HCT116 (cell line): ENCODE data around the gene GAK. TPM values are rescaled to one million over a fixed set of nuclear protein-coding genes. Genes with fewer than 3 reads are reported as not detected.

Experiments used
- ATAC-seq: fragments of 200-7000 bp; cut with Tn5 transposase; 2 replicates; pipeline ENCODE4 v1.9.1; 2020; ENCODE audit warnings: mild to moderate bottlenecking, moderate library complexity
- BruUV-seq: library from RNA; stranded (reverse); fragments of 400-500 nt; replicated peaks from 2 replicates; lab custom pipeline; 2021; lab: Mats Ljungman, UMichigan
- CTCF ChIA-PET: fragments of 300-600 bp; sonication (Branson Sonifier 250); formaldehyde crosslinking; loops from one replicate; lab custom pipeline; 2021; ENCODE audit warnings: antibody characterized with exemption; lab: Charles Lee
- POLR2A ChIA-PET: fragments of 300-600, 350-600 bp; sonication (Branson Sonifier 250); formaldehyde crosslinking; loops from one replicate; lab custom pipeline; 2021; ENCODE audit warnings: antibody characterized with exemption; lab: Charles Lee
- RAD21 ChIA-PET, 2 experiments: fragments of 300-600 bp; sonication (Branson Sonifier 250); formaldehyde crosslinking; loops; one replicate each; lab custom pipeline; 2023; ENCODE audit warnings: low total read pairs in 2 of 2; ENCODE audit not compliant: uncharacterized antibody in 2 of 2, unreplicated experiment in 2 of 2, low non-redundant PET in 1 of 2; lab: Charles Lee
- DNase-seq: peaks from one replicate; pipeline ENCODE4 v3.0.0-alpha.2; 2010; ENCODE audit warnings: low read depth, low spot score
- H2AFZ ChIP-seq: fragments of 200-600 bp; shearing (Covaris generic), sonication (generic); 2 replicates; pipeline ENCODE4 v1.6.1; 2017; ENCODE audit warnings: low read depth, mixed run types, mixed read lengths, antibody characterized with exemption, low read length; ENCODE audit not compliant: poor library complexity, severe bottlenecking
- H3K27ac ChIP-seq: 2 replicates; pipeline ENCODE4 v1.5.1; 2012; ENCODE audit warnings: low read depth, low read length
- H3K27me3 ChIP-seq: fragments of 200-600 bp; sonication (generic); 2 replicates; pipeline ENCODE4 v1.6.1; 2016; ENCODE audit warnings: mixed run types, low read length, mixed read lengths; ENCODE audit not compliant: insufficient read depth
- H3K36me3 ChIP-seq, 2 experiments: fragments of 200-500 bp in 1 of 2; fragments of 200-600 bp in 1 of 2; sonication (Bioruptor generic) in 1 of 2; sonication (generic) in 1 of 2; 2 replicates each; pipeline versions ENCODE4 v1.5.1 to v1.6.1; 2014 to 2016; ENCODE audit warnings: low read length in 2 of 2, inconsistent platforms in 1 of 2, mixed read lengths in 1 of 2, mixed run types in 1 of 2; ENCODE audit not compliant: insufficient read depth in 2 of 2, control insufficient read depth in 1 of 2
- H3K4me1 ChIP-seq, 2 experiments: fragments of 200-600 bp in 1 of 2; sonication (generic) in 1 of 2; 2 replicates each; pipeline versions ENCODE4 v1.5.1 to v1.6.1; 2012 to 2017; ENCODE audit warnings: low read length in 2 of 2, inconsistent platforms in 1 of 2, mild to moderate bottlenecking in 1 of 2, mixed read lengths in 1 of 2, mixed run types in 1 of 2, moderate library complexity in 1 of 2; ENCODE audit not compliant: insufficient read depth in 2 of 2, control insufficient read depth in 1 of 2
- H3K4me2 ChIP-seq: fragments of 200-600 bp; sonication (generic); 2 replicates; pipeline ENCODE4 v1.6.1; 2017; ENCODE audit warnings: mixed run types, low read length, mixed read lengths
- H3K4me3 ChIP-seq, 2 experiments: fragments of 200-600 bp in 1 of 2; sonication (generic) in 1 of 2; replicated peaks in 1 of 2; 2 replicates each; pipeline ENCODE4 v1.5.1; 2011 to 2016; ENCODE audit warnings: low read length in 2 of 2, control low read depth in 1 of 2, low read depth in 1 of 2, mild to moderate bottlenecking in 1 of 2, mixed read lengths in 1 of 2, mixed run types in 1 of 2
- H3K79me2 ChIP-seq: fragments of 200-600 bp; sonication (generic); 2 replicates; pipeline ENCODE4 v1.6.1; 2017; ENCODE audit warnings: mild to moderate bottlenecking, mixed run types, low read length, moderate library complexity, mixed read lengths; ENCODE audit not compliant: insufficient read depth
- H3K9ac ChIP-seq: fragments of 200-600 bp; sonication (generic); 2 replicates; pipeline ENCODE4 v1.6.1; 2016; ENCODE audit warnings: low read length, mixed read lengths
- H3K9me2 ChIP-seq: fragments of 200-600 bp; sonication (generic), shearing (Covaris generic); 2 replicates; pipeline ENCODE4 v1.6.1; 2017; ENCODE audit warnings: mixed run types, mild to moderate bottlenecking, moderate library complexity; ENCODE audit not compliant: insufficient read depth
- H3K9me3 ChIP-seq, 2 experiments: fragments of 200-500 bp in 1 of 2; fragments of 200-600 bp in 1 of 2; sonication (Bioruptor generic) in 1 of 2; sonication (generic) in 1 of 2; 2 replicates each; pipeline ENCODE4 v1.6.1; 2014 to 2017; ENCODE audit warnings: low read length in 2 of 2, mixed read lengths in 2 of 2, inconsistent platforms in 1 of 2, low read depth in 1 of 2, mild to moderate bottlenecking in 1 of 2, mixed run types in 1 of 2, moderate library complexity in 1 of 2; ENCODE audit not compliant: control insufficient read depth in 1 of 2, insufficient read depth in 1 of 2
- H4K20me1 ChIP-seq: fragments of 200-600 bp; sonication (generic), shearing (Covaris generic); 2 replicates; pipeline ENCODE4 v1.6.1; 2017; ENCODE audit warnings: mixed run types, mild to moderate bottlenecking, moderate library complexity; ENCODE audit not compliant: insufficient read depth
- ATF3 ChIP-seq: IDR thresholded peaks from 2 replicates; pipeline ENCODE4 v1.6.1; 2012
- CBX3 ChIP-seq: IDR thresholded peaks from 2 replicates; pipeline ENCODE4 v1.6.1; 2012; ENCODE audit warnings: low read depth
- CTCF ChIP-seq, 3 experiments: fragments of 200-600 bp in 1 of 3; sonication (generic) in 1 of 3; IDR thresholded peaks in 2 of 3; conservative IDR thresholded peaks in 1 of 3; 2 replicates each; pipeline ENCODE4 v1.5.1; 2012 to 2017; ENCODE audit warnings: low read depth in 2 of 3, low read length in 2 of 3, antibody characterized with exemption in 1 of 3, borderline replicate concordance in 1 of 3, control low read depth in 1 of 3, mild to moderate bottlenecking in 1 of 3, mixed read lengths in 1 of 3, mixed run types in 1 of 3, moderate library complexity in 1 of 3; ENCODE audit not compliant: insufficient read depth in 1 of 3
- EGR1 ChIP-seq: IDR thresholded peaks from 2 replicates; pipeline ENCODE4 v1.6.1; 2012; ENCODE audit warnings: low read depth
- ELF1 ChIP-seq: IDR thresholded peaks from 2 replicates; pipeline ENCODE4 v1.6.1; 2012; ENCODE audit warnings: low read depth, borderline replicate concordance
- EZH2phosphoT487 ChIP-seq: fragments of 200-600 bp; IDR thresholded peaks from 2 replicates; pipeline ENCODE4 v1.6.1; 2018; ENCODE audit warnings: antibody characterized with exemption, borderline replicate concordance
- FOSL1 ChIP-seq: IDR thresholded peaks from 2 replicates; pipeline ENCODE4 v1.6.1; 2012; ENCODE audit warnings: low read depth
- JUND ChIP-seq: IDR thresholded peaks from 2 replicates; pipeline ENCODE4 v1.6.1; 2012
- MAX ChIP-seq: IDR thresholded peaks from 2 replicates; pipeline ENCODE4 v1.6.1; 2012
- POLR2A ChIP-seq: IDR thresholded peaks from 2 replicates; pipeline ENCODE4 v1.7.0; 2011; ENCODE audit warnings: borderline replicate concordance; ENCODE audit not compliant: insufficient read depth, insufficient read length; ENCODE audit errors: extremely low read depth
- RAD21 ChIP-seq: IDR thresholded peaks from 2 replicates; pipeline ENCODE4 v1.6.1; 2012; ENCODE audit warnings: low read depth, mild to moderate bottlenecking
- SIN3A ChIP-seq: IDR thresholded peaks from 2 replicates; pipeline ENCODE4 v1.6.1; 2012; ENCODE audit warnings: low read depth
- SP1 ChIP-seq: IDR thresholded peaks from 2 replicates; pipeline ENCODE4 v1.6.1; 2012; ENCODE audit warnings: low read depth
- TCF7L2 ChIP-seq: IDR thresholded peaks from 2 replicates; pipeline ENCODE4 v1.7.0; 2011; ENCODE audit warnings: borderline replicate concordance, inconsistent platforms; ENCODE audit not compliant: insufficient read depth, insufficient read length; ENCODE audit errors: extremely low read depth
- ZBTB33 ChIP-seq: IDR thresholded peaks from 2 replicates; pipeline ENCODE4 v1.6.1; 2011; ENCODE audit warnings: mild to moderate bottlenecking, low read length, moderate library complexity; ENCODE audit not compliant: insufficient replicate concordance; ENCODE audit errors: extremely low read depth
- ZNF274 ChIP-seq: fragments of 200-500 bp; sonication (Bioruptor generic); IDR thresholded peaks from 2 replicates; pipeline ENCODE4 v1.6.1; 2014; ENCODE audit warnings: mild to moderate bottlenecking, low read depth, low read length, inconsistent platforms
- intact Hi-C: fragments of 100-400 bp; cut with micrococcal nuclease; formaldehyde crosslinking; loops from 2 replicates; pipeline ENCODE4 v1.10.0; 2022
- total RNA-seq: library from RNA; stranded (reverse); gene quantifications from one replicate; pipeline ENCODE4 v1.2.1, GENCODE V29; 2021; ENCODE audit not compliant: unreplicated experiment

The GAK gene
- total RNA-seq, 1 experiment from 2014 or later: 123 TPM

- TF ChIP-seq CTCF (IDR thresholded peaks at IDR 0.05 in 2 of 3, conservative IDR thresholded peaks at IDR 0.05 in 1 of 3; ENCODE audit: borderline replicate concordance in 1 of 3, insufficient read depth in 1 of 3, low read depth in 2 of 3, low read length in 2 of 3): no peak
- no peak for TF ChIP-seq RAD21
Observed at GRCh38 chr4:823176-823760, 108.8 kb downstream of the GAK start (continued).

- Histone ChIP-seq H3K9me3 (no peaks in the 10 kb centered on the region), H3K27me3 (no peaks in the 10 kb centered on the region), H4K20me1 (no peaks in the 10 kb centered on the region), H3K27ac (no peak overlapping the region), H3K79me2 (no peaks in the 10 kb centered on the region), H2AFZ (no peak overlapping the region), H3K4me3 (no peak overlapping the region), H3K36me3 (no peaks in the 10 kb centered on the region)
- ChIA-PET POLR2A (no interaction called here), RAD21 (no interaction called here)
- intact Hi-C loops: no loop called here
- no peak for DNase-seq
- TF ChIP-seq EGR1 (no peak), CBX3 (no peak), ATF3 (no peak), SP1 (no peak), FOSL1 (no peak), MAX (no peak), SIN3A (no peak), POLR2A (no peak), CTCF (IDR thresholded peaks at IDR 0.05 in 2 of 3, conservative IDR thresholded peaks at IDR 0.05 in 1 of 3; ENCODE audit: borderline replicate concordance in 1 of 3, insufficient read depth in 1 of 3, low read depth in 2 of 3, low read length in 2 of 3) (no peak), JUND (no peak), TCF7L2 (no peak), EZH2phosphoT487 (no peak), ZBTB33 (no peak), ZNF274 (no peak), ELF1 (no peak)
- TF ChIP-seq, all 23 proteins: peak for 0
- CTCF ChIA-PET: no interaction called here
- H3K4me1 ChIP-seq: no peaks in the 10 kb centered on the region; a peak in 1 of 4 replicates
- H3K9me2 ChIP-seq: no peaks in the 10 kb centered on the region
- ATAC-seq: no peak
- no TSS peak for BruUV-seq
- H3K9ac ChIP-seq: no peak overlapping the region
- H3K4me2 ChIP-seq: no peak overlapping the region
Observed at GRCh38 chr4:822361-823175, 109.5 kb downstream of the GAK start.
